GM13977 (cell line): ENCODE data around the gene PXYLP1.

Experiments
- DNase-seq: peaks from one replicate; pipeline ENCODE4 v3.0.0; 2012; ENCODE audit warnings: low spot score
- CTCF ChIP-seq: IDR thresholded peaks from 2 replicates; pipeline ENCODE4 v1.5.1; 2012; ENCODE audit warnings: mild to moderate bottlenecking, control low read depth; ENCODE audit not compliant: insufficient read depth; ENCODE audit errors: extremely low read depth, missing control alignments
- in situ Hi-C: fragments of 300-500 bp; cut with MboI; formaldehyde crosslinking; loops from one replicate; pipeline ENCODE4 v1.12.0; 2022; ENCODE audit warnings: low sequenced_read_pairs, low pct_unique_long_range_greater_than_20kb, mixed read lengths, inconsistent platforms; ENCODE audit not compliant: unreplicated experiment

Gene PXYLP1

GRCh38 chr3:141212555-141212954 is 19.1 kb upstream of the PXYLP1 start:
- no peak for DNase-seq
- in situ Hi-C loops, result no loop called here
- no peak for TF ChIP-seq CTCF

GRCh38 chr3:141216975-141217374 is 14.7 kb upstream of the PXYLP1 start:
- TF ChIP-seq CTCF, result no peak
- DNase-seq, result no peak
- in situ Hi-C loops, result no loop called here

- no peak for DNase-seq
- in situ Hi-C loops, result no loop called here
- TF ChIP-seq CTCF, result no peak
Observed at GRCh38 chr3:141217389-141217788, 14.2 kb upstream of the PXYLP1 start.

- no peak for TF ChIP-seq CTCF
- in situ Hi-C loops, result no loop called here
- DNase-seq, result no peak
Observed at GRCh38 chr3:141218162-141218835, 13.3 kb upstream of the PXYLP1 start.

GRCh38 chr3:141218926-141219325 is 12.7 kb upstream of the PXYLP1 start:
- TF ChIP-seq CTCF, result no peak
- DNase-seq, result no peak
- in situ Hi-C loops, result no loop called here

- TF ChIP-seq CTCF, result no peak
- in situ Hi-C loops, result no loop called here
Observed at GRCh38 chr3:141223673-141224166, 7.9 kb upstream of the PXYLP1 start.

GRCh38 chr3:141225939-141226338 is 5.7 kb upstream of the PXYLP1 start:
- TF ChIP-seq CTCF, result no peak
- DNase-seq, result no peak
- in situ Hi-C loops, result no loop called here

More at GRCh38 chr3:141223673-141224166, 7.9 kb upstream of the PXYLP1 start:
- DNase-seq, result no peak
